H1 (cell line): ENCODE data around the gene PET100. TPM values are rescaled to one million over a fixed set of nuclear protein-coding genes. Genes with fewer than 3 reads are reported as not detected.

Experiments used
- RBBP5 ChIP-seq: IDR thresholded peaks from 2 replicates; pipeline ENCODE4 v1.7.1; 2012; ENCODE audit warnings: low read depth, mild to moderate bottlenecking, inconsistent platforms, low read length, moderate library complexity, borderline replicate concordance
- polyA plus RNA-seq, 7 experiments: library from polyadenylated mRNA; depleted of rRNA in 3 of 7; stranded (reverse) in 5 of 7; unstranded in 2 of 7; fragments of >200 nt in 5 of 7; fragments of 200-250 nt in 2 of 7; gene quantifications; 1 replicate in 5 of 7; 2 replicates in 1 of 7; 4 replicates in 1 of 7; pipeline versions ENCODE4 v1.2.1 to v1.2.3, GENCODE V29; 2011 to 2013; ENCODE audit warnings: missing spikeins in 2 of 7, mixed read lengths in 2 of 7
- total RNA-seq: library from RNA; stranded (reverse); fragmentation: NEBNext Ultra II Directional; extraction: Animal tissue kit (Norgen Biotek cat#: 25700); gene quantifications from 2 replicates; pipeline ENCODE4 v1.2.1, GENCODE V29; 2021

PET100 gene
- total and polyA plus RNA-seq, 2 of the 8 experiments (the other 6 are each of a cell fraction or from before 2014, with no cell fraction given), result 80.8 to 105 TPM

DNA sequence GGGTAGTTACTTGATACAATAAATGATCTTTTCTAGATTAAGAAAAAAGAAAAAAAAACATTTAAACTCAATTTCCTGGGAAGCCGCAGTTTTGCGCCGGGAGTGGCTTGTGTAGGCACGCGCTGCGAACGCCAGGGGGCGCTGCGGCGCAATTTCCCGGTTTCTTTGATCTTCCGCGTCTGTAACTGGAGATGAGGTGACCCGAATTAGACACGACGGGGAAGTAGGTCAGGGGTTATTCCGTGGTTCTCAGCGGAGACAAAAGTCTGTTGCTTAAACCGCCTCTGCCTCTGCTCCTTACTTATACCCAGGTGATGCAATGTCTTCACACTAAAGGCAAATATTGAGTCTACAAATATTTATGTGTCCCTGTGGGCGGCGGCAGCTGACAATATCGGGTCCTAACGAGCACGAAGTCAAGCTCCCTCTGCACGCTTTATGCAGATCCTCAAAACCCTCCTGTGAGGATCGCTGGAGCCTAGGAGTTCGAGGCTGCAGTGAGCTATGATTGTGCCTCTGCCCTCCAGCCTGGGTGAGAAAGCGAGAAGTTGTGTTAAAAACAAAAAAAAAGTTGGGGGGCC, 22.6 kb downstream of the PET100 start (continued):
- TF ChIP-seq RBBP5, result peak; percentile 64; the same call in 1 of the 2 replicates
- TF ChIP-seq, all 59 proteins: peak for 14
